H1 (cell line): ENCODE results near the gene PRAMEF12. TPM values are rescaled to one million over a fixed set of nuclear protein-coding genes. Genes with fewer than 3 reads are reported as not detected.

Source experiments
- ASH2L ChIP-seq: fragments of 200-600, 300-600 bp; sonication (generic); IDR thresholded peaks from one replicate; pipeline ENCODE4 v1.7.1; 2017; ENCODE audit warnings: low read length
- BCL11A ChIP-seq, 2 experiments: IDR thresholded peaks; one replicate each; pipeline ENCODE4 v1.6.1; 2011; ENCODE audit warnings: low read depth in 2 of 2, low read length in 2 of 2, mild to moderate bottlenecking in 2 of 2
- CTBP2 ChIP-seq: IDR thresholded peaks from 2 replicates; pipeline ENCODE4 v1.7.0; 2011; ENCODE audit warnings: borderline replicate concordance, mild to moderate bottlenecking, moderate library complexity, mixed read lengths, low read length; ENCODE audit not compliant: insufficient read depth, insufficient read length
- HDAC6 ChIP-seq: IDR thresholded peaks from one replicate; pipeline ENCODE4 v1.7.1; 2012; ENCODE audit warnings: low read depth, mild to moderate bottlenecking, inconsistent platforms, low read length, moderate library complexity
- POLR2A ChIP-seq, 2 experiments: IDR thresholded peaks; 1 replicate in 1 of 2; 2 replicates in 1 of 2; pipeline ENCODE4 v1.6.1; 2011; ENCODE audit warnings: low read depth in 2 of 2, low read length in 2 of 2, mild to moderate bottlenecking in 2 of 2; ENCODE audit errors: control extremely low read depth in 1 of 2
- TEAD4 ChIP-seq: IDR thresholded peaks from 2 replicates; pipeline ENCODE4 v1.6.1; 2012; ENCODE audit warnings: low read depth, low read length, inconsistent platforms, mixed read lengths
- polyA plus RNA-seq, 7 experiments: library from polyadenylated mRNA; depleted of rRNA in 3 of 7; stranded (reverse) in 5 of 7; unstranded in 2 of 7; fragments of >200 nt in 5 of 7; fragments of 200-250 nt in 2 of 7; gene quantifications; 1 replicate in 5 of 7; 2 replicates in 1 of 7; 4 replicates in 1 of 7; pipeline versions ENCODE4 v1.2.1 to v1.2.3, GENCODE V29; 2011 to 2013; ENCODE audit warnings: missing spikeins in 2 of 7, mixed read lengths in 2 of 7
- total RNA-seq: library from RNA; stranded (reverse); fragmentation: NEBNext Ultra II Directional; extraction: Animal tissue kit (Norgen Biotek cat#: 25700); gene quantifications from 2 replicates; pipeline ENCODE4 v1.2.1, GENCODE V29; 2021

Gene PRAMEF12
- total and polyA plus RNA-seq, 2 of the 8 experiments (the other 6 are each of a cell fraction or from before 2014, with no cell fraction given), result not detected

DNA sequence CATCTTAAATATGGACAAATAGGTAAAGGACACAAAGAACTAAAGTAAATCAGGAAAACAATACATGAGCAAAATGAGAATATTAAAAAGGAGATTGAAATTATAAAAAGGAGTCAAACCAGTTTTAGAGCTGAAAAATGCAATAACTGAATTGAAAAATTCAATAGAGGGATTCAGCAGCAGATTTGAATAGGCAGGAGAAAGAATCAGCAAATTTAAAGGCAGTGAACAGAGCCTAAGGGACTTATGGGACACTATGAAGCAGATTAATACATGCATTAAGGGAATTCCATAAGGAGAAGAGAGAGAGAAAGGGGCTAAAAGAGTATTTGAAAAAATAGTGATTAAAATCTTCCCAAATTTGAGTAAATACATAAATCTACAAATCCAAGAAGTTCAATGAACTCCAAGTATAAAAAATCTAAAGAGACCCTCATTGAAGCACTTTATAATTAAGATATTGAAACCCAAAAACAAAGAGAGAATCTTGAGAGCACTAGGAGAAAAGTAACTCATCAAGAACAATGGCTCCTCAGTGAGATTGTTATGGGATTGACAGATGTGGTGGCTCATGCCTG lies 24.7 kb upstream of the PRAMEF12 start (continued):
- TF ChIP-seq POLR2A (IDR thresholded peaks at IDR 0.05; ENCODE audit: control extremely low read depth in 1 of 2, low read depth in 2 of 2, low read length in 2 of 2) (no peak), BCL11A (IDR thresholded peaks at IDR 0.05; ENCODE audit: low read depth in 2 of 2, low read length in 2 of 2) (no peak), CTBP2 (no peak), TEAD4 (no peak), ASH2L (no peak), HDAC6 (no peak)
- TF ChIP-seq, all 59 proteins: peak for 0
